ENCODE measurements around the gene PIK3IP1. TPM values are rescaled to one million over a fixed set of nuclear protein-coding genes. Genes with fewer than 3 reads are reported as not detected.
A peak's percentile ranks its signal among the peaks of the same experiment; 100 is the strongest.

Gene PIK3IP1
- total and polyA plus RNA-seq, 10 of the 15 experiments (the other 5 are each of a cell fraction or from before 2014, with no cell fraction given): 0.77 to 6.5 (median 3.0) TPM

GRCh38 chr22:31313366-31314147, 21.3 kb upstream of the PIK3IP1 start (continued):
- TF ChIP-seq SIX5 (IDR thresholded peaks at IDR 0.05; ENCODE audit: low read depth, low read length, severe bottlenecking) (no peak), CHD1 (IDR thresholded peaks at IDR 0.05; ENCODE audit: low read depth, low read length) (no peak), RAD21 (IDR thresholded peaks at IDR 0.05; ENCODE audit: insufficient read depth, low read depth, low read length) (peak; percentile 64), PBX3 (IDR thresholded peaks at IDR 0.05; ENCODE audit: insufficient replicate concordance, low read depth, low read length) (no peak), RBBP5 (conservative IDR thresholded peaks at IDR 0.05) (no peak), KLF5 (IDR thresholded peaks at IDR 0.05; ENCODE audit: partially characterized antibody) (no peak), TARDBP (IDR thresholded peaks at IDR 0.05; ENCODE audit: borderline replicate concordance) (no peak), NFIC (IDR thresholded peaks at IDR 0.05; ENCODE audit: low read depth, low read length) (no peak), SMC3 (IDR thresholded peaks at IDR 0.05; ENCODE audit: borderline replicate concordance, low read length) (peak; percentile 63), RCOR1 (conservative IDR thresholded peaks at IDR 0.05; ENCODE audit: low read depth, low read length) (no peak), POU2F2 (IDR thresholded peaks at IDR 0.05; ENCODE audit: borderline replicate concordance, low read depth, low read length) (no peak), JUND (IDR thresholded peaks at IDR 0.05; ENCODE audit: low read depth, low read length) (no peak), NFYB (IDR thresholded peaks at IDR 0.05; ENCODE audit: insufficient read depth, low read depth, low read length) (no peak), RFX5 (IDR thresholded peaks at IDR 0.05; ENCODE audit: low read depth, low read length) (no peak), ZZZ3 (IDR thresholded peaks at IDR 0.05; ENCODE audit: control insufficient read depth, insufficient read length, low read depth) (no peak), MYC (IDR thresholded peaks at IDR 0.05; ENCODE audit: insufficient read depth, insufficient read length, insufficient replicate concordance, low read length, severe bottlenecking) (no peak)
- TF ChIP-seq, protein P1, sequence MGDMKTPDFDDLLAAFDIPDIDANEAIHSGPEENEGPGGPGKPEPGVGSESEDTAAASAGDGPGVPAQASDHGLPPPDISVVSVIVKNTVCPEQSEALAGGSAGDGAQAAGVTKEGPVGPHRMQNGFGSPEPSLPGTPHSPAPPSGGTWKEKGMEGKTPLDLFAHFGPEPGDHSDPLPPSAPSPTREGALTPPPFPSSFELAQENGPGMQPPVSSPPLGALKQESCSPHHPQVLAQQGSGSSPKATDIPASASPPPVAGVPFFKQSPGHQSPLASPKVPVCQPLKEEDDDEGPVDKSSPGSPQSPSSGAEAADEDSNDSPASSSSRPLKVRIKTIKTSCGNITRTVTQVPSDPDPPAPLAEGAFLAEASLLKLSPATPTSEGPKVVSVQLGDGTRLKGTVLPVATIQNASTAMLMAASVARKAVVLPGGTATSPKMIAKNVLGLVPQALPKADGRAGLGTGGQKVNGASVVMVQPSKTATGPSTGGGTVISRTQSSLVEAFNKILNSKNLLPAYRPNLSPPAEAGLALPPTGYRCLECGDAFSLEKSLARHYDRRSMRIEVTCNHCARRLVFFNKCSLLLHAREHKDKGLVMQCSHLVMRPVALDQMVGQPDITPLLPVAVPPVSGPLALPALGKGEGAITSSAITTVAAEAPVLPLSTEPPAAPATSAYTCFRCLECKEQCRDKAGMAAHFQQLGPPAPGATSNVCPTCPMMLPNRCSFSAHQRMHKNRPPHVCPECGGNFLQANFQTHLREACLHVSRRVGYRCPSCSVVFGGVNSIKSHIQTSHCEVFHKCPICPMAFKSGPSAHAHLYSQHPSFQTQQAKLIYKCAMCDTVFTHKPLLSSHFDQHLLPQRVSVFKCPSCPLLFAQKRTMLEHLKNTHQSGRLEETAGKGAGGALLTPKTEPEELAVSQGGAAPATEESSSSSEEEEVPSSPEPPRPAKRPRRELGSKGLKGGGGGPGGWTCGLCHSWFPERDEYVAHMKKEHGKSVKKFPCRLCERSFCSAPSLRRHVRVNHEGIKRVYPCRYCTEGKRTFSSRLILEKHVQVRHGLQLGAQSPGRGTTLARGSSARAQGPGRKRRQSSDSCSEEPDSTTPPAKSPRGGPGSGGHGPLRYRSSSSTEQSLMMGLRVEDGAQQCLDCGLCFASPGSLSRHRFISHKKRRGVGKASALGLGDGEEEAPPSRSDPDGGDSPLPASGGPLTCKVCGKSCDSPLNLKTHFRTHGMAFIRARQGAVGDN (IDR thresholded peaks at IDR 0.05): no peak
- TF ChIP-seq, protein P2, sequence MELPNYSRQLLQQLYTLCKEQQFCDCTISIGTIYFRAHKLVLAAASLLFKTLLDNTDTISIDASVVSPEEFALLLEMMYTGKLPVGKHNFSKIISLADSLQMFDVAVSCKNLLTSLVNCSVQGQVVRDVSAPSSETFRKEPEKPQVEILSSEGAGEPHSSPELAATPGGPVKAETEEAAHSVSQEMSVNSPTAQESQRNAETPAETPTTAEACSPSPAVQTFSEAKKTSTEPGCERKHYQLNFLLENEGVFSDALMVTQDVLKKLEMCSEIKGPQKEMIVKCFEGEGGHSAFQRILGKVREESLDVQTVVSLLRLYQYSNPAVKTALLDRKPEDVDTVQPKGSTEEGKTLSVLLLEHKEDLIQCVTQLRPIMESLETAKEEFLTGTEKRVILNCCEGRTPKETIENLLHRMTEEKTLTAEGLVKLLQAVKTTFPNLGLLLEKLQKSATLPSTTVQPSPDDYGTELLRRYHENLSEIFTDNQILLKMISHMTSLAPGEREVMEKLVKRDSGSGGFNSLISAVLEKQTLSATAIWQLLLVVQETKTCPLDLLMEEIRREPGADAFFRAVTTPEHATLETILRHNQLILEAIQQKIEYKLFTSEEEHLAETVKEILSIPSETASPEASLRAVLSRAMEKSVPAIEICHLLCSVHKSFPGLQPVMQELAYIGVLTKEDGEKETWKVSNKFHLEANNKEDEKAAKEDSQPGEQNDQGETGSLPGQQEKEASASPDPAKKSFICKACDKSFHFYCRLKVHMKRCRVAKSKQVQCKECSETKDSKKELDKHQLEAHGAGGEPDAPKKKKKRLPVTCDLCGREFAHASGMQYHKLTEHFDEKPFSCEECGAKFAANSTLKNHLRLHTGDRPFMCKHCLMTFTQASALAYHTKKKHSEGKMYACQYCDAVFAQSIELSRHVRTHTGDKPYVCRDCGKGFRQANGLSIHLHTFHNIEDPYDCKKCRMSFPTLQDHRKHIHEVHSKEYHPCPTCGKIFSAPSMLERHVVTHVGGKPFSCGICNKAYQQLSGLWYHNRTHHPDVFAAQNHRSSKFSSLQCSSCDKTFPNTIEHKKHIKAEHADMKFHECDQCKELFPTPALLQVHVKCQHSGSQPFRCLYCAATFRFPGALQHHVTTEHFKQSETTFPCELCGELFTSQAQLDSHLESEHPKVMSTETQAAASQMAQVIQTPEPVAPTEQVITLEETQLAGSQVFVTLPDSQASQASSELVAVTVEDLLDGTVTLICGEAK (IDR thresholded peaks at IDR 0.05; ENCODE audit: borderline replicate concordance): no peak

Data from GM12878 (cell line).